ENCODE results near the gene ITFG2.

ITFG2 gene

GRCh38 chr12:2820432-2820831 lies 8.0 kb downstream of the ITFG2 start:
- Histone ChIP-seq H3K27me3 (ENCODE audit: insufficient read depth, low read length) (no peaks in the 10 kb centered on the region), H3F3A (ENCODE audit: insufficient read depth, low read length) (no peaks in the 10 kb centered on the region), H3K4me2 (ENCODE audit: low read length) (no peak overlapping the region), H3K4me1 (ENCODE audit: insufficient read depth, low read length, severe bottlenecking) (no peaks in the 10 kb centered on the region), H3K36me3 (ENCODE audit: insufficient read depth, low read length) (peaks cover 83% of the 10 kb centered on the region), H3K9me2 (ENCODE audit: low read depth, low read length) (no peaks in the 10 kb centered on the region), H3K79me2 (ENCODE audit: insufficient read depth, low read length) (no peaks in the 10 kb centered on the region), H3K4me3 (ENCODE audit: low read depth, low read length, poor library complexity, severe bottlenecking) (no peak overlapping the region), H4K20me1 (ENCODE audit: insufficient read depth, low read length) (no peaks in the 10 kb centered on the region), H3K9me3 (ENCODE audit: low read length) (no peaks in the 10 kb centered on the region), H3K27ac (ENCODE audit: low read depth, low read length, poor library complexity, severe bottlenecking) (no peak overlapping the region), H2AFZ (ENCODE audit: low read length) (no peak overlapping the region), H3K9ac (ENCODE audit: low read length) (no peak overlapping the region)
- no peak for TF ChIP-seq CTCF (IDR thresholded peaks at IDR 0.05; ENCODE audit: low read length)
- no peak for TF ChIP-seq EZH2 (IDR thresholded peaks at IDR 0.05; ENCODE audit: borderline replicate concordance, low read length)

DNA sequence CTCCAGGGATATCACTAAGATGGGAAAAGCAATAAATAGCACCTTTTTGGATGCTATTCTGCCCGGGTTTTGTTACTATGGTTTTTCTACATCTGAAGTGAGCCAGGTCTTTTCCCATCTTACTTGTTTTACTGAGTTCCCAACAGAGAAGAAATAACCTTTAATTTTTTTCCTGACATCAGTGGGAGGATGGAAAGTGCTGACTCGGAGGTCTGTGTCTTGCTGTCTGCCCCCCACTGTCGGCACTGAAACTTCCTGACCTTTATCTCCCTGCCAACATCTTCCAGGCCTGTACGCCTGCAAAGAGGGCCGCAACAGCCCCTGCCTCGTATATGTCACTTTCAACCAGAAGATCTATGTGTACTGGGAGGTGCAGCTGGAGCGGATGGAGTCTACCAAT lies 11.0 kb downstream of the ITFG2 start:
- no peak overlapping the region for H3K27ac ChIP-seq (ENCODE audit: low read depth, low read length, poor library complexity, severe bottlenecking)
- no peaks in the 10 kb centered on the region for H4K20me1 ChIP-seq (ENCODE audit: insufficient read depth, low read length)
- no peak for TF ChIP-seq EZH2 (IDR thresholded peaks at IDR 0.05; ENCODE audit: borderline replicate concordance, low read length)
- no peak overlapping the region for H3K4me3 ChIP-seq (ENCODE audit: low read depth, low read length, poor library complexity, severe bottlenecking)
- H3K4me1 ChIP-seq (ENCODE audit: insufficient read depth, low read length, severe bottlenecking) = no peaks in the 10 kb centered on the region
- H2AFZ ChIP-seq (ENCODE audit: low read length) = no peak overlapping the region
- no peak overlapping the region for H3K9ac ChIP-seq (ENCODE audit: low read length)
- H3K4me2 ChIP-seq (ENCODE audit: low read length) = no peak overlapping the region
- no peaks in the 10 kb centered on the region for H3K9me2 ChIP-seq (ENCODE audit: low read depth, low read length)
- no peaks in the 10 kb centered on the region for H3F3A ChIP-seq (ENCODE audit: insufficient read depth, low read length)
- H3K9me3 ChIP-seq (ENCODE audit: low read length) = no peaks in the 10 kb centered on the region
- peaks cover 92% of the 10 kb centered on the region for H3K36me3 ChIP-seq (ENCODE audit: insufficient read depth, low read length)
- H3K79me2 ChIP-seq (ENCODE audit: insufficient read depth, low read length) = no peaks in the 10 kb centered on the region
- H3K27me3 ChIP-seq (ENCODE audit: insufficient read depth, low read length) = no peaks in the 10 kb centered on the region

DNA sequence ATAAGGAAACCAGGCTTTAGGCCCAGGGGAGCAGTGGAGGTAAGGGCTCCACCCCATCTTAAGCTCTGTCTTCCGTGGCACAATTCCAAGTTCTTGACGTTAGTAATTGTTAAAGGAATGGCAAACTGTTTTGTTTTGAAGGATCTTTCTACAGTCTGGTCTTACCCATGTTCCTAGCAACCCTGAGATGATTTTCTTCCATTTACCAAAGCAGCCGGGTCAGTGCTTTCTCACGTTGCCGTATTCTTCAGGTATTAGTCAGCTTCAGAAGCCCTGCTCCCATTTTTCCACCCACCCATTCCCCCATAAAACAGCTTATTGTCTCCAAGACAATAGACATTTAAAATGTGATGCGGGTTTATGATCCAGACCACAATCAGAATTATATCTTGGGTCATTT lies 12.1 kb downstream of the ITFG2 start:
- Histone ChIP-seq H3K9ac (ENCODE audit: low read length) (no peak overlapping the region), H3K27ac (ENCODE audit: low read depth, low read length, poor library complexity, severe bottlenecking) (no peak overlapping the region), H2AFZ (ENCODE audit: low read length) (no peak overlapping the region), H3K36me3 (ENCODE audit: insufficient read depth, low read length) (peaks cover 88% of the 10 kb centered on the region), H3K9me2 (ENCODE audit: low read depth, low read length) (no peaks in the 10 kb centered on the region), H3F3A (ENCODE audit: insufficient read depth, low read length) (no peaks in the 10 kb centered on the region), H3K4me1 (ENCODE audit: insufficient read depth, low read length, severe bottlenecking) (no peaks in the 10 kb centered on the region), H3K9me3 (ENCODE audit: low read length) (no peaks in the 10 kb centered on the region), H3K27me3 (ENCODE audit: insufficient read depth, low read length) (no peaks in the 10 kb centered on the region), H3K4me3 (ENCODE audit: low read depth, low read length, poor library complexity, severe bottlenecking) (no peak overlapping the region), H3K79me2 (ENCODE audit: insufficient read depth, low read length) (no peaks in the 10 kb centered on the region), H4K20me1 (ENCODE audit: insufficient read depth, low read length) (no peaks in the 10 kb centered on the region), H3K4me2 (ENCODE audit: low read length) (no peak overlapping the region)
- TF ChIP-seq CTCF (IDR thresholded peaks at IDR 0.05; ENCODE audit: low read length) (no peak), EZH2 (IDR thresholded peaks at IDR 0.05; ENCODE audit: borderline replicate concordance, low read length) (no peak)

DNA sequence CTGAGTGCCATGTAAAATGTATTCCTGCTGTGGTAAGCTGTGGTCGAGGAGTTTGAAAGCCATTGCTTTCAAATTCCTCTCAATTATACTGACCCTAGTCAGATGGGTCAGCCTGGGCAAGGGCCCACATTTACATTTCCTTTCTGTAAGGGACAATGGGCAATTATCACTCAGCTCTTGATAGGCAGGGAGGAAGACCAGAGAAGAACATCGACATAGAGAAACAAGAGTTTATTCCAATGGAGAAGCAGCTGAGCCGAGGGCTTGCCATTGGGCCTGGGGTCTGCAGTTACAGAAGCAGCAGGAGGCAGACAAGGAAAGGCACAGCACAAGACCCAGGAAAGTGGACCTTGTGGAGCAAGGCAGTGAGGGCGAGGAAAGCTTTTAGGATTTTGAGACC lies 12.7 kb downstream of the ITFG2 start:
- Histone ChIP-seq H3K27ac (ENCODE audit: low read depth, low read length, poor library complexity, severe bottlenecking) (no peak overlapping the region), H4K20me1 (ENCODE audit: insufficient read depth, low read length) (no peaks in the 10 kb centered on the region), H3K4me2 (ENCODE audit: low read length) (no peak overlapping the region), H3K4me3 (ENCODE audit: low read depth, low read length, poor library complexity, severe bottlenecking) (no peak overlapping the region), H3K36me3 (ENCODE audit: insufficient read depth, low read length) (peaks cover 84% of the 10 kb centered on the region), H3K4me1 (ENCODE audit: insufficient read depth, low read length, severe bottlenecking) (no peaks in the 10 kb centered on the region), H3K9ac (ENCODE audit: low read length) (no peak overlapping the region), H3F3A (ENCODE audit: insufficient read depth, low read length) (no peaks in the 10 kb centered on the region), H3K9me3 (ENCODE audit: low read length) (no peaks in the 10 kb centered on the region), H2AFZ (ENCODE audit: low read length) (no peak overlapping the region), H3K79me2 (ENCODE audit: insufficient read depth, low read length) (no peaks in the 10 kb centered on the region), H3K27me3 (ENCODE audit: insufficient read depth, low read length) (no peaks in the 10 kb centered on the region), H3K9me2 (ENCODE audit: low read depth, low read length) (no peaks in the 10 kb centered on the region)
- no peak for TF ChIP-seq EZH2 (IDR thresholded peaks at IDR 0.05; ENCODE audit: borderline replicate concordance, low read length)
- no peak for TF ChIP-seq CTCF (IDR thresholded peaks at IDR 0.05; ENCODE audit: low read length)
